ENCODE results near the gene KCNIP1.

Gene KCNIP1

GRCh38 chr5:170488570-170488969 is 15.2 kb upstream of the KCNIP1 start:
- no peak for TF ChIP-seq CTCF (conservative IDR thresholded peaks at IDR 0.05; ENCODE audit: control insufficient read depth, insufficient read depth, low read depth, low read length)
- no peak for DNase-seq (ENCODE audit: low read depth)
- no peak overlapping the region for H3K4me3 ChIP-seq (ENCODE audit: control insufficient read depth, low read depth, low read length)

- no peak for TF ChIP-seq CTCF (conservative IDR thresholded peaks at IDR 0.05; ENCODE audit: control insufficient read depth, insufficient read depth, low read depth, low read length)
- no peak for DNase-seq (ENCODE audit: low read depth)
- no peak overlapping the region for H3K4me3 ChIP-seq (ENCODE audit: control insufficient read depth, low read depth, low read length)
These were observed 14.6 kb upstream of the KCNIP1 start for GRCh38 chr5:170489199-170489598.

GRCh38 chr5:170490381-170490780 is 13.4 kb upstream of the KCNIP1 start:
- no peak for TF ChIP-seq CTCF (conservative IDR thresholded peaks at IDR 0.05; ENCODE audit: control insufficient read depth, insufficient read depth, low read depth, low read length)
- no peak for DNase-seq (ENCODE audit: low read depth)
- no peak overlapping the region for H3K4me3 ChIP-seq (ENCODE audit: control insufficient read depth, low read depth, low read length)

GRCh38 chr5:170491479-170491878 is 12.3 kb upstream of the KCNIP1 start:
- TF ChIP-seq CTCF (conservative IDR thresholded peaks at IDR 0.05; ENCODE audit: control insufficient read depth, insufficient read depth, low read depth, low read length), result no peak
- H3K4me3 ChIP-seq (ENCODE audit: control insufficient read depth, low read depth, low read length), result no peak overlapping the region
- DNase-seq (ENCODE audit: low read depth), result peak; percentile 87

- TF ChIP-seq CTCF (conservative IDR thresholded peaks at IDR 0.05; ENCODE audit: control insufficient read depth, insufficient read depth, low read depth, low read length), result no peak
- H3K4me3 ChIP-seq (ENCODE audit: control insufficient read depth, low read depth, low read length), result no peak overlapping the region
- no peak for DNase-seq (ENCODE audit: low read depth)
These were observed 10.6 kb upstream of the KCNIP1 start for GRCh38 chr5:170493028-170493820.

GRCh38 chr5:170494041-170494440 is 9.8 kb upstream of the KCNIP1 start:
- no peak for DNase-seq (ENCODE audit: low read depth)
- no peak overlapping the region for H3K4me3 ChIP-seq (ENCODE audit: control insufficient read depth, low read depth, low read length)
- TF ChIP-seq CTCF (conservative IDR thresholded peaks at IDR 0.05; ENCODE audit: control insufficient read depth, insufficient read depth, low read depth, low read length), result no peak
